GM21381 (cell line): Measurements from ENCODE around the gene BMERB1.
"Not testable (repeated sequence)": the region's sequence is repeated elsewhere in the genome, so short reads cannot be mapped to it uniquely, and the experiment has no call there.

ENCODE experiments used
- ATAC-seq: cut with Tn5 transposase; IDR thresholded peaks from one replicate; pipeline ENCODE4 v1.9.1; 2021; ENCODE audit warnings: mild to moderate bottlenecking, moderate library complexity; ENCODE audit not compliant: unreplicated experiment

Gene BMERB1

GRCh38 chr16:15459791-15460190 lies 25.4 kb downstream of the BMERB1 start:
- ATAC-seq = no peak

GRCh38 chr16:15460601-15461000 lies 26.2 kb downstream of the BMERB1 start:
- ATAC-seq = no peak

DNA sequence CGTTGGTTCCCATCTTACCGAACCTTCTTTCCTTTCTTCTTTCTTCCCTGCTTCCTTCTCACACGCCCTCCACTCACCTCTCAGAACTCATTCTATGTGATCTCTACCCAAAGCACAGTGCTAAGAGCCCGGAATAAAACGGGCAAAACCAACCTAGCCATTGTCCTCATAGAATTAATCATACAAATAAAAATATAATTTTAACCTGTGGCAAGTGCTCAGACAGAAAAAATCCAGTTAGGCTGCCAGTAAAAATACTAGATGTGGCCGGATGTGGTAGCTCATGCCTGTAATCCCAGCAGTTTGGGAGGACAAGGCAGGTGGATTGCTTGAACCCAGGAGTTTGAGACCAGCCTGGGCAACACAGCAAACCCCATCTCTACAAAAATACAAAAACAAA lies 27.0 kb downstream of the BMERB1 start:
- ATAC-seq = no peak

DNA sequence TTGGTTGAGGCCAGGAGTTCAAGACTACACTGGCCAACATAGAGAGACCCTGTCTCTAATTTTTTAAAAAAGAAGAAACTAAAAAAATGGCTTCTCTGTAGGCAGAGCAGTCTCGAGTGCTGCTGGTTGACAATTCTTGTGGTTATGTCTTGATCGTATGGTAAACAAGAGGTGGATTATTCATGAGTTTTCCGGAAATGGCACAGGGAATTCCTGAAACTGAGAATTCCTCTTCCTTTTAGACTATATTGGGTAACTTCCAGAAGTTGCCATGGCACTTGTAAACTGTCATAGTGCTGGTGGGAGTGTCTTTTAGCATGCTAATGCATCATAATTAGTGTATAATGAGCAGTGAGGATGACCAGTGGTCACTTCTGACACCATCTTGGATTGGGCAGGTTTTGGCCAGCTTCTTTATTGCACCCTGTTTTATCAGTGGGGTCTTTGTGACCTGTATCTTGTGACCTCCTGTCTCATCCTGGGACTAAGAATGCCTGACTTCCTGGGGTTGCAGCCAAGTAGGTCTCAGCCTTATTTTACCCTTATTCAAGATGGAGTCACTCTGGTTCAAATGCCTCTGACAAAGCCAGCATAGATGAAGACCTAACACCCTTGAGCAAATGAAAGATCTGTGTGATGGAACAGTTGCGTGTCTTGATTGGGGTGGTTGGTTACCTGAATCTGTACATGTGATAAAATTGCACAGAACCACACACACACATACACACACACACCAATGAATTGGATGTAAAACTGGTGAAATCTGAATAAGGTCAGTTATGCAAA lies 30.2 kb downstream of the BMERB1 start:
- no peak for ATAC-seq

GRCh38 chr16:15466131-15466530 lies 31.7 kb downstream of the BMERB1 start:
- no peak for ATAC-seq

DNA sequence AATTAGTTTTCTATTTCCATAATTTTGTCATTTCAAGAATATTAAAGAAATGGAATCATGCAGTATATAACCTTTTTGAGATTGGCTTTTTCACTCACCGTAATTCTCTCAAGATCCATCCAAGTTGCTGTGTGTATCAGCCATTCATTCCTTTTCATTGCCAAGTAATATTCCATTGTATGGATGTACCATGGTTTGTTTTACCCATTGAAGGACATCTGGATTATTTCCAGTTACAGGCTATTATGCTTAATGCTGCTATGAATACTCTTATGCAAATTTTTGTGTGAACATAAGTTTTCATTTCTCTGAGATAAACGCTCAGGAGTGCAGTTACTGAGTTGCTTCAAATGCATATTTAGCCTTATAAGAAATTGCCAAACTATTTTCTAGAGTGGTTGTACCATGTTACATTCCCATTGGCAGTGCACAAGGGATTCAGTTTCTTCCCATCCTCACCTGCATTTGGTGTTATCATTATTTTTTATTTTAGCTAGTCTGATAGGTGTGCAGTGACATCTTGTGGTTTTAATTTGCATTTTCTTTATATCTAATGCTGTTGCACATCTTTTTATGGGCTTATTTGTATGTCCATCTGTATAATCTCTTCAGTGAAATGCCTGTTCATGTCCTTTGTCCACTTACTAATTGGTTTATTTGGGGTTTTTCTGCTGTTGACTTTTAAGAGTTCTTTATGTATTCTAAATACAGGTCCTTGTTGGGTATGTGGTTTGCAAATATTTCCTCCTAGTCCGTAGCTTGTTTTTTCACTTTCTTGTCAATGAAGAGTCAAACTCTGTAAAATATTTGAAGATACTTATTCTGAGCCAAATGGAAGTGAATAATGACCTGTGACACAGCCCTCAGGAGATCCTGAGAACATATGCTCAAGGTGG lies 32.7 kb downstream of the BMERB1 start:
- no peak for ATAC-seq

DNA sequence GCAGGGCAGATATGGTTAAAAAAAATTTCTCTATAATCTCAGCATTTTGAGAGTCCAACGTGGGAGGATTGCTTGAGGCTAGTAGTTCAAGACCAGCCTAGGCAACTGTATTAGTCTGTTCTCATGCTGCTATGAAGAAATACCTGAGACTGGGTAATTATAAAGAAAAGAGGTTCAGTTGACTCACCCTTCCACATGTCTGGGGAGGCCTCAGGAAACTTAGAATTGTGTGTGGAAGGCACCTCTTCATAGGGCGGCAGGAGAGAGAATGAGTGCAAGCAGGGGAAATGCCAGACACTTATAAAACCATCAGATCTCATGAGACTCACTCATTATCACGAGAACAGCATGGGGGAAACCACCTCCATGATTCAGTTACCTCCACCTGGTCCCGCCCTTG lies 42.6 kb downstream of the BMERB1 start:
- ATAC-seq = not testable (repeated sequence)

GRCh38 chr16:15477802-15478201 lies 43.4 kb downstream of the BMERB1 start:
- no peak for ATAC-seq

DNA sequence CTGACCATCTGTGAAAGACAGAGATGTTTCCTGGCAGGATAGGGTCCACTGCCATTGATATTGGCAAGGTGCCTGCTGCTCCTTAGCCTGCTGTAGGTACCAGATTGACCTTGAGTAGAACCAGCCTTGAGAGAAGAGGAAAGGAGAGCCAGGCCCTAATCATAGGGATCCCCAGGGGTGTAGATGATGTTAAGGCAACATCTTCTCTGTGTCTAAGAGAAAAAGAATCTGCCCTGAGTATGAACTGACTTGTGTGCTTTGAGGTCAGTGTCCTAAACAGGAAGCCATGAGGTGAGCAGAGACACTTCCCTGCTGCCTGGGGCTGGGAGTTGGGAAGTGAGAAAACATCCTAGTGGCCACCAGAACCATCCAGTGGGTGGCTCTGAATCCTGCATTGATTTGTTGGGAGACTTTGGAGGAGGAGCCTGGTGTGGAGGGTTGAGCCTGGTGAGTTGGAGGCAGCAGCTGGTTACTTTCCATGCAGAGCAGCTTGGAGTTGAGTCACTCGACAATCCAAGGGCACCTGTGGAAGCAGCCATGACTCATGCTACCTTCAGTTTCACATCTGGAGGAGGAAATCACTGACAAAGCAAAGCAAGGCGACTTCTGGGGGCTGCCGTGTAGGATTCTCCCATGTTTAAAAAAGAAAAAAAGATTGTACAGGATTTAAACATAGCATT lies 47.8 kb downstream of the BMERB1 start:
- no peak for ATAC-seq

DNA sequence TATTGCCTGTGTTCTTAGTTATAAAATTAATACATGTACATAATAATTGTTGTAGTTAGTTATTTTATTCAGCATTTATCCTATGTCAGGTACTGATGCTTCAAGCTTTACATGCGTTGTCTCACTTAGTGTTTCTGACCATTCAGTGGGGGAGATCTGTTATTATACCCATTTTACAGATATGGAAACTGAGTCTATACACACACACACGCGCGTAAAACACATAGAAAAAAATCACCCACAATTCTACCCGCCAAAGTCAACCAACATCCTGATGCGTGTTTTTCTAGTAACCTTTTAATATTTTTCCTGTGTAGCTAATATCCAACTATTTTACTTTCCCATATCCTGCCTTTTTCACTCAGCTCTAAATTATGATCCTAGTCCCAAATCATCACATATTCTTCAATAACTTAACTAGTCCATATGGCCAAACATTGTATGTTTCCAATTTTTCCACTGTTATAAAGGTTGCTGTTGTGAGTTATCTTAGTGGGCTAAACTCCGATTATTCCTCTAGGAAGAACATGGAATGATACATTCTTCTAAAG lies 48.4 kb downstream of the BMERB1 start:
- no peak for ATAC-seq

- ATAC-seq = no peak
These were observed 49.5 kb downstream of the BMERB1 start for GRCh38 chr16:15483857-15484256.

DNA sequence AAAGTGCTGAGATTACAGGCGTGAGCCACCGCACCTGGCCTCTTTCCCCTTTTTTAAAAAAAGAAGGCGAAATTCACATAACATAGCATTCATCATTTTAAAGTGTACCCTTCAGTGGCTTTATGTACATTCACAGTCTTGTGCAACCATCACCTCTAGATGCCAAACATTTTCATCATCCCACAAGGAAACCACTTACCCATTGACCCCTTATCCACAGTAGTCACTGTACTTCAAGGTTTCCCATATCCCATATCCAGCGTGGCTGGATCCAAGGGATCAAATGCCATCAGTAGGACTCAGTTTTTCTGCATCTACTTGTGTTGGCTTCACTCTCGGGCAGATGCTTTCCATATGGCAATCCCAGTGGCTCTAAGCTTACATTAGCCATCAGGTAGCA lies 50.3 kb downstream of the BMERB1 start:
- no peak for ATAC-seq

DNA sequence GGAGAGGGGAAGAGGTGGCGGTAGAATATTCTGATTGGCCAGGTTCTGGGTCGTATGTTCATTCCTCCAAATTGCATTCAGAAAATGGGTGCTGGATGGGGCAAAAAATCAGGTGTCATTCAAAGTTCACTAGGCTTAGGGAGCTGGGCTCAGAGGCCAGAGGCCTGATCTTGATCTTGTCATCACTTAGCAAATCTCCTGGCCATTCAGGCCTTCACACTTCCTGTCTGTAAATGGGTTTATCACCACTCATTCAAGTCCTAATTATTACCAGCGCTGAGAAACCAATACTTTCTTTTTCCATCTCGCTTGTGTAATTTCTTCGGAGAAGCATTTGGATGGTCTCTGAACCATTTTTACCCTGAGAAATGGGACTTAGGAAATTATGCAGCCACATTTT lies 50.8 kb downstream of the BMERB1 start:
- ATAC-seq = no peak

GRCh38 chr16:15486661-15487060 lies 52.3 kb downstream of the BMERB1 start:
- ATAC-seq = no peak

DNA sequence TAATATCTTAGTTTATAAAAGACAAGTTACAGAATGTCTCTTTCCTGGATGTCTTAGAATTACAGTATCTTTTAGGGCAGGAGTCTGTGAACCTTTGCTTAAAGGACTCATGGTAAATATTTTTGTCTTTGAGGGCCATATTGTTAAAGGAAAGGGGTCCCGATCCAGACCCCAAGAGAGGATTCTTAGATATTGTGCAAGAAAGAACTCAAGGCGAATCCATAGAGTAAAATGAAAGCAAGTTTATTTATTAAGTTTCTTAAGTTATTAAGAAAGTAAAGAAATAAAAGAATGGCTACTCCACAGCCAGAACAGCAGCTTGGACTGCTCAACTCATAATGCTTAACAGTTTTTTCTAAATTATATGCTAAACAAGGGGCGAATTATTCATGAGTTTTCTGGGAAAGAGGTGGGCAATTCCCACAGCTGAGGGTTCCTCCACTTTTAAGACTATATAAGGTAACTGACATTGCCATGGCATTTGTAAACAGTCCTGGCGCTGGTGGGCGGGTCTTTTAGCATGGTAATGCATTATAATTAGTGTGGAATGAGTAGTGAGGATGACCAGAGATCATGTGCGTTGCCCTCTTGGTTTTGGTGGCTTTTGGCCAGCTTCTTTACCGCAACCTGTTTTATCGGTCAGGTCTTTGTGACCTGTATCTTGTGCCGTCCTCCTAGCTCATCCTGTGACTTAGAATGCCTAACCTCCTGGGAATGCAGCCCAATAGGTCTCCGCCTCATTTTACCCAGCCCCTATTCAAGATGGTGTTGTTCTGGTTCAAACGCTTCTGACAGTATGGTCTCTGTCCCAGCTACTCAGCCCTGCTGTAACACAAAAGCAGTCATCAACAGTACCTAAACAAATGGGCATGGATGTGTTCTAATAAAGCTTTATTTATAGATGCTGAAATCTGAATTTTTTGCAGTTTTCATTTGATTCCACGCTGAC lies 53.2 kb downstream of the BMERB1 start:
- no peak for ATAC-seq

DNA sequence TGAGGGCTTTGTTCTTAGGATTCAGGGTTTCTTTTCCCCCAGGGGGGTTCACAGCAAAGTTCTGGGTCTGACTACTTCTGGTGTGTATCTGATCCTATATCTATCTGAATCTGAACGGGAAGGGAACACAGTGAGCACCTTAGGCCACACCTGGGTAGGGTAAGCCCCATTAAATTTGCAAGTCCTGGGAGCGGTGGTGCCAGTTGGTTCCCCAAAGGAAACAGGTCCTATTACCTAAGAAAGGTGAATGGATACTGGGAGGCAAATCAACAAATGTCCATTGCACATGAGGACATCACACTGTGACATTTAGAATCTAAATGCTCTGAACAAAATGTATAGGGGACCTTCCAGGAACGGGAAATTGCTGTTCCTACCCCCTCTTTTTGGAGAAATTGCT lies 54.6 kb downstream of the BMERB1 start:
- no peak for ATAC-seq

DNA sequence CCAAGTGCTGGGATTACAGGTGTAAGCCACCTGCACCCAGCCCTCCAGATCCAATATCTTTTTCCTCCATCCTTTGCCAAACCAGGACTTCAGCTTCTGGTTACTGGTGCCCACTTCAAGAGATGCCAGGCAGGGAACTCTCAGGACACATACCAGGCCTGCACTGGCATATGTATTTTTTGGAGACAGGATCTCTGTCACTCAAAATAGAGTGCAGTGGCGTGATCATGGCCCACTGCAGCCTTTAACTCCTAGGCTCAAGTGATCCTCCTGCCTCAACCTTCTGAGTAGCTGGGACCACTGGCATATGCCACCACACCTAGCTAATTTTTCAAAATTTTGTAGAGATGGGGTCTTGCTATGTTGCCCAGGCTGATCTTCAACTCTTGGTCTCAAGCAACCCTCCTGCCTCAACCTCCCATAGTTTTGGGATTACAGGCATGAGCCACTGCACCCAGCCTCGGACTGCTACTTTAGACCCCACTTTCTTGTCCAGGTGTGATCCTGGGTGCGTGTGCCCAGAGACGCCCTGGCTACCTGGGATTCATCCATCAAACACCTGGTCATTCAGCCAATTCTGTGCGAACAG lies 55.8 kb downstream of the BMERB1 start:
- ATAC-seq = no peak

GRCh38 chr16:15491411-15491810 lies 57.0 kb downstream of the BMERB1 start:
- ATAC-seq = no peak

GRCh38 chr16:15492091-15492740 lies 57.8 kb downstream of the BMERB1 start:
- ATAC-seq = no peak
